ENCODE data around the gene SYNGR2. TPM values are rescaled to one million over a fixed set of nuclear protein-coding genes. Genes with fewer than 3 reads are reported as not detected.

SYNGR2 gene
- total RNA-seq = 10 to 100 TPM; 14.7 to 23.5 (median 18.6) TPM
- 100 to 1,000 TPM in 1 of 3 donors, 10 to 100 TPM in 2; 37.2 to 280 (median 45.8) TPM for polyA plus RNA-seq

DNA sequence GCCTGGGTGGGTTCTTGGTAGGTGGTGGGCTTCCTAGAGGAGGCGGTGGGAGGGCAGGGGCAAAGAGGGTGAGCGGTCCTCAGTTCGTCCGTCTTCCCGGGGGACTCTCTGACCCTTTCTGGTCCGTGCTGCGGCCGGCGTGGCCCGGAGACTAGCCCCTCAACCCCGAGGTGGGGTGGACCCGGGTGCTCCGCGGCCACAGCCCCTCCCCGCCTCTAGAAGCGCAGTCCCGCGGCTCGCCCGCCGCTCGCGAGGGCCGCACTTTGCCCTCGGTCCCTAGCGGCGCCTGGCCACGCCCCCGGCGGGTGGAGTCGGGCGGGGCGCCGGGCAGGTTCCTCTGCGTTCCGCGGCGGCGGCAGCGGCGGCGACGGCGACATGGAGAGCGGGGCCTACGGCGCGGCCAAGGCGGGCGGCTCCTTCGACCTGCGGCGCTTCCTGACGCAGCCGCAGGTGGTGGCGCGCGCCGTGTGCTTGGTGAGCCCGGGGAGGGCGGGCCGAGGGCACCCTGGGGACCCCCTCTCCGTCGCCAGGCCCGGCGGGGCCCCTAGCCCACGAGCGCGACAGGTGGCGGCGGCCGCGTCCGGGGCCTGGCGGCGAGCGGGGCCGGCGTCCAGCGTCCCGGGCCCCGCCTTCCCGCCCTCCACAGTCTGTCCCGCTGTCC lies at the start of gene SYNGR2:
Gene SYNGR2, plus strand, starts transcription at position 340 of the 661 bp plus-strand sequence. Its CDS starts 36 bp downstream, at position 376.
- Histone ChIP-seq H3K9me3 (no peaks in the 10 kb centered on the region), H3K4me3 (peak within 1 kb of the TSS; percentile 52 to 89 (median 70)), H3K27me3 (no peaks in the 10 kb centered on the region), H3K27ac (peak within 1 kb of the TSS; percentile 75 to 92 (median 76)), H3K4me1 (peaks cover 0 to 37% (median 35%) of the 10 kb centered on the region in 4 donors), H3K36me3 (no peaks in the 10 kb centered on the region)
- TF ChIP-seq EP300 (IDR thresholded peaks at IDR 0.05) = no peak
- peak in 3 of 4 donors; percentile 24 to 76 (median 72) for TF ChIP-seq POLR2AphosphoS5 (IDR thresholded peaks at IDR 0.05)
- no peak for TF ChIP-seq POLR2A (IDR thresholded peaks at IDR 0.05)
- TF ChIP-seq, protein P1, sequence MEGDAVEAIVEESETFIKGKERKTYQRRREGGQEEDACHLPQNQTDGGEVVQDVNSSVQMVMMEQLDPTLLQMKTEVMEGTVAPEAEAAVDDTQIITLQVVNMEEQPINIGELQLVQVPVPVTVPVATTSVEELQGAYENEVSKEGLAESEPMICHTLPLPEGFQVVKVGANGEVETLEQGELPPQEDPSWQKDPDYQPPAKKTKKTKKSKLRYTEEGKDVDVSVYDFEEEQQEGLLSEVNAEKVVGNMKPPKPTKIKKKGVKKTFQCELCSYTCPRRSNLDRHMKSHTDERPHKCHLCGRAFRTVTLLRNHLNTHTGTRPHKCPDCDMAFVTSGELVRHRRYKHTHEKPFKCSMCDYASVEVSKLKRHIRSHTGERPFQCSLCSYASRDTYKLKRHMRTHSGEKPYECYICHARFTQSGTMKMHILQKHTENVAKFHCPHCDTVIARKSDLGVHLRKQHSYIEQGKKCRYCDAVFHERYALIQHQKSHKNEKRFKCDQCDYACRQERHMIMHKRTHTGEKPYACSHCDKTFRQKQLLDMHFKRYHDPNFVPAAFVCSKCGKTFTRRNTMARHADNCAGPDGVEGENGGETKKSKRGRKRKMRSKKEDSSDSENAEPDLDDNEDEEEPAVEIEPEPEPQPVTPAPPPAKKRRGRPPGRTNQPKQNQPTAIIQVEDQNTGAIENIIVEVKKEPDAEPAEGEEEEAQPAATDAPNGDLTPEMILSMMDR (IDR thresholded peaks at IDR 0.05) = no peak
- DNase-seq = peak; percentile 88
- intact Hi-C loops (cut with DNase I) = no loop called here
- 0 to 1% methylated on average over 84 of the region's 84 CpGs for WGBS, 2 donors

DNA sequence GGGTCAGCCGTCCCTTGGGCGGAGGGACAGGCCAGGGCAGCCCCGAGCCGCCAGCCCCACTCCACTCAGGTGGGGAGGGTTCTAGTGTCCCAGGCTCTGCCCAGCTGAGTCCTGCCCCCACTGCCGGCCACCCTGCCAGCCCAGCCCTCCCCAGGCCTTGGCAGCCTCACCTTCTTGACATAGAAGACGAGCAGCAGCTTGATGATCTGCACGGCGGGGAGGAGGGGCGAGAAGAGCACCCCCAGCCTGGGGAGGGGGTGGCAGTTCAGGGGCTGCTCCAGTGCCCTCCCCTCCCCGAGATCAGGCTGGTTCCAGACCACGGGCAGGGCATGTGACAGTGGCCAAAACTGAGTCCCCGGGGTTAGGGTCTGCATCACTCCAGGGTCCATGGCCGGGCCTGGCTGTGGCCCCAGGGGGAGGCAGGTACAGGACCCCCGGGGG lies 49.6 kb upstream of the SYNGR2 start:
- intact Hi-C loops (cut with DNase I) = loop anchor here (10.0 kb wide), 1 partner anchor 306 kb away; no protein-coding TSS in a partner anchor
- peaks cover 0 to 8% (median 4%) of the 10 kb centered on the region in 3 donors for H3K27me3 ChIP-seq
- H3K9me3 ChIP-seq = no peaks in the 10 kb centered on the region
- no peak overlapping the region for H3K27ac ChIP-seq
- WGBS, 2 donors = 89% methylated on average over 14 of the region's 14 CpGs
- peaks cover 0 to under 1% (median 0%) of the 10 kb centered on the region in 4 donors for H3K36me3 ChIP-seq
- TF ChIP-seq POLR2AphosphoS5 (IDR thresholded peaks at IDR 0.05) (no peak), POLR2A (IDR thresholded peaks at IDR 0.05) (no peak), EP300 (IDR thresholded peaks at IDR 0.05) (no peak)
- TF ChIP-seq, protein P1 (IDR thresholded peaks at IDR 0.05) = no peak
- no peak overlapping the region for H3K4me3 ChIP-seq
- DNase-seq = no peak
- H3K4me1 ChIP-seq = peaks cover 0 to 8% (median 2%) of the 10 kb centered on the region in 4 donors

GRCh38 chr17:78120537-78120936 lies 47.8 kb upstream of the SYNGR2 start:
- peaks cover 0 to 5% (median 0%) of the 10 kb centered on the region in 4 donors for H3K36me3 ChIP-seq
- no peak for TF ChIP-seq EP300 (IDR thresholded peaks at IDR 0.05)
- H3K27ac ChIP-seq = no peak overlapping the region
- WGBS, 2 donors = 93 to 95% methylated on average over 13 of the region's 13 CpGs
- no peak overlapping the region for H3K4me3 ChIP-seq
- H3K27me3 ChIP-seq = no peaks in the 10 kb centered on the region
- no peak for DNase-seq
- H3K4me1 ChIP-seq = peaks cover 0 to 10% (median 3%) of the 10 kb centered on the region in 4 donors
- intact Hi-C loops (cut with DNase I) = no loop called here
- H3K9me3 ChIP-seq = no peaks in the 10 kb centered on the region

DNA sequence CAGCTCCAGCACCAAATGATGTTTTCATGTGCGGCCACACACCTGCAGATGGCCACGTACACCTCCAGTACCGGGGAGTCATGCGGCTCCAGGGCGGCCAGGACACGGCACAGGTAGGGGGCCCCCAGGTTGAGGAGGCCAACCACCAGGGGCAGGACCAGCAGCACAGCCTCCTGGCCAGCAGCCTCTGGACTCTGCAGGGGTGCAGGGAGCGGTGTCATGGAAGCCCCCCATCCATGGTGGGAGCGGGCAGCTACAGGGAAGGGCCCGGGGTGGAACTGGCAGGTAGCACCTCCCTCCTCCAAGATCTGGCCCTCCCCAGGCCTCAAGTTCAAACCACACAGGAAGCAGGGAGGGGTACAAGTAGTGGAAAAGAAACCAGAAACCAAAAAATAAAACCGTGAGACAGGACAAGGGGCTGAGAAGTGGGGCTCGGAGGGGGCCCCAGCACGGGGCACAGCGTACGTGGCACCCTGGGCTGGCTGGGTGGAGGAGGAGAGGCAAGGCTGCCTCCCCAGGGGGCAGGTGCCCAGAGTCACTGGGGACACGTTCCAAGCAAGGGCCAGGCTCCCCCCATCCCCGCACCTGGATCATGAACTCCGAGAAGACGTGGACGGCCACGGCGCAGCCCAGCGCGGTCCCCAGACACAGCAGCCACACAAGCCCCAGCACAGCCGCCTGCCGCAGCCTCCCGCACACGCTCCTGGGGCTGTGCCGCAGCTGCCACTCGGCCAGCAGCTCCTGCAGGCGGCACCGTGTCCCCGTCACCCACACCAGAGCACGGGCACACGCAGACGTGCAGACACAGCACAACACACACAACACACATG lies 47.2 kb upstream of the SYNGR2 start:
- Histone ChIP-seq H3K9me3 (no peaks in the 10 kb centered on the region), H3K27ac (no peak overlapping the region), H3K36me3 (peaks cover 0 to 5% (median 0%) of the 10 kb centered on the region in 4 donors), H3K4me3 (no peak overlapping the region), H3K4me1 (peaks cover 0 to 17% (median 6%) of the 10 kb centered on the region in 4 donors), H3K27me3 (peaks cover 0 to 2% (median 0%) of the 10 kb centered on the region in 3 donors)
- intact Hi-C loops (cut with DNase I) = no loop called here
- no peak for DNase-seq
- TF ChIP-seq POLR2AphosphoS5 (IDR thresholded peaks at IDR 0.05) = no peak
- TF ChIP-seq, protein P1 (IDR thresholded peaks at IDR 0.05) = no peak
- TF ChIP-seq POLR2A (IDR thresholded peaks at IDR 0.05) = no peak
- no peak for TF ChIP-seq EP300 (IDR thresholded peaks at IDR 0.05)
- WGBS, 2 donors = 62 to 84% methylated on average over 35 of the region's 35 CpGs

- H3K27ac ChIP-seq = no peak overlapping the region
- peaks cover 0 to 5% (median 0%) of the 10 kb centered on the region in 4 donors for H3K36me3 ChIP-seq
- H3K27me3 ChIP-seq = peaks cover 0 to 9% (median 0%) of the 10 kb centered on the region in 3 donors
- peaks cover 0 to 22% (median 10%) of the 10 kb centered on the region in 4 donors for H3K4me1 ChIP-seq
- intact Hi-C loops (cut with DNase I) = no loop called here
- H3K9me3 ChIP-seq = no peaks in the 10 kb centered on the region
- 63 to 81% methylated on average over 11 of the region's 11 CpGs for WGBS, 2 donors
- TF ChIP-seq POLR2AphosphoS5 (IDR thresholded peaks at IDR 0.05) (no peak), EP300 (IDR thresholded peaks at IDR 0.05) (no peak), POLR2A (IDR thresholded peaks at IDR 0.05) (no peak)
- TF ChIP-seq, protein P1 (IDR thresholded peaks at IDR 0.05) = no peak
- DNase-seq = no peak
- H3K4me3 ChIP-seq = no peak overlapping the region
Measured at GRCh38 chr17:78121801-78122215, 46.6 kb upstream of the SYNGR2 start.
